HEK293 (cell line): ENCODE data around the gene LRRC8D.

Experiments used
- FEZF1 ChIP-seq: fragments of 450-650 bp; formaldehyde crosslinking; IDR thresholded peaks from 2 replicates; pipeline ENCODE4 v1.5.1; 2016; ENCODE audit warnings: missing biosample characterization, missing genetic modification characterization
- MEIS1 ChIP-seq: sonication (generic); formaldehyde crosslinking; IDR thresholded peaks from 2 replicates; pipeline ENCODE4 v1.8.1; 2022; ENCODE audit warnings: missing genetic modification reagents, mild to moderate bottlenecking, borderline replicate concordance
- MYNN ChIP-seq: fragments of 450-650 bp; formaldehyde crosslinking; IDR thresholded peaks from 2 replicates; pipeline ENCODE4 v1.5.1; 2016; ENCODE audit warnings: missing biosample characterization, missing genetic modification characterization, borderline replicate concordance
- SALL2 ChIP-seq: fragments of 450-650 bp; formaldehyde crosslinking; IDR thresholded peaks from 2 replicates; pipeline ENCODE4 v1.5.0; 2017; ENCODE audit warnings: missing biosample characterization, mild to moderate bottlenecking, missing genetic modification characterization, borderline replicate concordance
- WT1 ChIP-seq: fragments of 450-650 bp; formaldehyde crosslinking; IDR thresholded peaks from 2 replicates; pipeline ENCODE4 v1.5.1; 2016; ENCODE audit warnings: missing biosample characterization, missing genetic modification characterization
- ZBTB48 ChIP-seq: fragments of 450-650 bp; formaldehyde crosslinking; IDR thresholded peaks from 2 replicates; pipeline ENCODE4 v1.5.1; 2016; ENCODE audit warnings: missing biosample characterization, missing genetic modification characterization
- ZNF121 ChIP-seq: fragments of 450-650 bp; formaldehyde crosslinking; IDR thresholded peaks from 2 replicates; pipeline ENCODE4 v1.5.1; 2016; ENCODE audit warnings: missing biosample characterization, missing genetic modification characterization
- ZNF311 ChIP-seq: fragments of 450-650 bp; formaldehyde crosslinking; IDR thresholded peaks from 2 replicates; pipeline ENCODE4 v1.5.1; 2017; ENCODE audit warnings: missing biosample characterization, missing genetic modification characterization, borderline replicate concordance
- ZNF600 ChIP-seq: fragments of 450-650 bp; formaldehyde crosslinking; IDR thresholded peaks from 2 replicates; pipeline ENCODE4 v1.5.1; 2016; ENCODE audit warnings: missing biosample characterization, missing genetic modification characterization
- ZNF623 ChIP-seq: fragments of 450-650 bp; formaldehyde crosslinking; IDR thresholded peaks from 2 replicates; pipeline ENCODE4 v1.5.1; 2016; ENCODE audit warnings: missing biosample characterization, missing genetic modification characterization
- ZSCAN23 ChIP-seq: fragments of 450-650 bp; formaldehyde crosslinking; IDR thresholded peaks from 2 replicates; pipeline ENCODE4 v1.5.1; 2016; ENCODE audit warnings: missing biosample characterization, missing genetic modification characterization
- TF ChIP-seq, protein P1 (sequence below): fragments of 450-650 bp; formaldehyde crosslinking; IDR thresholded peaks from 2 replicates; pipeline ENCODE4 v1.5.1; 2016; ENCODE audit warnings: missing biosample characterization, missing genetic modification characterization
- TF ChIP-seq, protein P2 (sequence below): fragments of 450-650 bp; formaldehyde crosslinking; IDR thresholded peaks from 2 replicates; pipeline ENCODE4 v1.5.1; 2016; ENCODE audit warnings: missing biosample characterization, missing genetic modification characterization
- TF ChIP-seq, protein P3 (sequence below): fragments of 450-650 bp; formaldehyde crosslinking; IDR thresholded peaks from 2 replicates; pipeline ENCODE4 v1.5.1; 2017; ENCODE audit warnings: missing biosample characterization, missing genetic modification characterization
- TF ChIP-seq, protein P4 (sequence below): fragments of 450-650 bp; formaldehyde crosslinking; IDR thresholded peaks from 2 replicates; pipeline ENCODE4 v1.5.1; 2016; ENCODE audit warnings: missing biosample characterization, missing genetic modification characterization
- TF ChIP-seq, protein P5 (sequence below): fragments of 450-650 bp; formaldehyde crosslinking; IDR thresholded peaks from 2 replicates; pipeline ENCODE4 v1.5.1; 2016; ENCODE audit warnings: missing biosample characterization, missing genetic modification characterization
- TF ChIP-seq, protein P6 (sequence below): fragments of 450-650 bp; formaldehyde crosslinking; IDR thresholded peaks from 2 replicates; pipeline ENCODE4 v1.5.1; 2016; ENCODE audit warnings: missing biosample characterization, missing genetic modification characterization
- TF ChIP-seq, protein P7 (sequence below): fragments of 450-650 bp; formaldehyde crosslinking; IDR thresholded peaks from 2 replicates; pipeline ENCODE4 v1.5.1; 2016; ENCODE audit warnings: missing biosample characterization, missing genetic modification characterization, borderline replicate concordance
- TF ChIP-seq, protein P8 (sequence below): fragments of 450-650 bp; formaldehyde crosslinking; IDR thresholded peaks from 2 replicates; pipeline ENCODE4 v1.5.1; 2016; ENCODE audit warnings: missing biosample characterization, missing genetic modification characterization, borderline replicate concordance

The LRRC8D gene

DNA sequence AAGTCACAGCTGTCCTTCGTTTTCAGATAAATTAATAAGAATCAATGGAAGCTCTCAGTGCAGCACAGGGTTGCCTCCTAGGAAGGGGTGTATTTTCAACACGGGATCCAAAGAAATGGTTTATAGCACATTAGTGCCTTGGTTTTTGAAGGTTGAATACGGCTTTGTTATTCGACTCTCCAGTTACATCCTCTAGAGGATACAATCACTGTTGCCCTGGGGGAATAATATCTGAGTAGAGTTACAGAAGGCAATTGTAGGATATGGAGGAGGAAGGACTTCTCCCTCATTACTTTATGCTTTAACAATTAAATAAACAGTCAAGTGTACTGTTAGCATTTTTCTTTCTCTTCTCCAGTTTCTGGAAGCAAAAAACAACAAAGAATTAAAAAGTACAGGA is 159.8 kb downstream of the LRRC8D start (continued):
- TF ChIP-seq, protein P1, sequence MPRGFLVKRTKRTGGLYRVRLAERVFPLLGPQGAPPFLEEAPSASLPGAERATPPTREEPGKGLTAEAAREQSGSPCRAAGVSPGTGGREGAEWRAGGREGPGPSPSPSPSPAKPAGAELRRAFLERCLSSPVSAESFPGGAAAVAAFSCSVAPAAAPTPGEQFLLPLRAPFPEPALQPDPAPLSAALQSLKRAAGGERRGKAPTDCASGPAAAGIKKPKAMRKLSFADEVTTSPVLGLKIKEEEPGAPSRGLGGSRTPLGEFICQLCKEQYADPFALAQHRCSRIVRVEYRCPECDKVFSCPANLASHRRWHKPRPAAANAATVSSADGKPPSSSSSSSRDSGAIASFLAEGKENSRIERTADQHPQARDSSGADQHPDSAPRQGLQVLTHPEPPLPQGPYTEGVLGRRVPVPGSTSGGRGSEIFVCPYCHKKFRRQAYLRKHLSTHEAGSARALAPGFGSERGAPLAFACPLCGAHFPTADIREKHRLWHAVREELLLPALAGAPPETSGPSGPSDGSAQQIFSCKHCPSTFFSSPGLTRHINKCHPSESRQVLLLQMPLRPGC (tag by site-specific recombination), result no peak
- TF ChIP-seq, protein P2, sequence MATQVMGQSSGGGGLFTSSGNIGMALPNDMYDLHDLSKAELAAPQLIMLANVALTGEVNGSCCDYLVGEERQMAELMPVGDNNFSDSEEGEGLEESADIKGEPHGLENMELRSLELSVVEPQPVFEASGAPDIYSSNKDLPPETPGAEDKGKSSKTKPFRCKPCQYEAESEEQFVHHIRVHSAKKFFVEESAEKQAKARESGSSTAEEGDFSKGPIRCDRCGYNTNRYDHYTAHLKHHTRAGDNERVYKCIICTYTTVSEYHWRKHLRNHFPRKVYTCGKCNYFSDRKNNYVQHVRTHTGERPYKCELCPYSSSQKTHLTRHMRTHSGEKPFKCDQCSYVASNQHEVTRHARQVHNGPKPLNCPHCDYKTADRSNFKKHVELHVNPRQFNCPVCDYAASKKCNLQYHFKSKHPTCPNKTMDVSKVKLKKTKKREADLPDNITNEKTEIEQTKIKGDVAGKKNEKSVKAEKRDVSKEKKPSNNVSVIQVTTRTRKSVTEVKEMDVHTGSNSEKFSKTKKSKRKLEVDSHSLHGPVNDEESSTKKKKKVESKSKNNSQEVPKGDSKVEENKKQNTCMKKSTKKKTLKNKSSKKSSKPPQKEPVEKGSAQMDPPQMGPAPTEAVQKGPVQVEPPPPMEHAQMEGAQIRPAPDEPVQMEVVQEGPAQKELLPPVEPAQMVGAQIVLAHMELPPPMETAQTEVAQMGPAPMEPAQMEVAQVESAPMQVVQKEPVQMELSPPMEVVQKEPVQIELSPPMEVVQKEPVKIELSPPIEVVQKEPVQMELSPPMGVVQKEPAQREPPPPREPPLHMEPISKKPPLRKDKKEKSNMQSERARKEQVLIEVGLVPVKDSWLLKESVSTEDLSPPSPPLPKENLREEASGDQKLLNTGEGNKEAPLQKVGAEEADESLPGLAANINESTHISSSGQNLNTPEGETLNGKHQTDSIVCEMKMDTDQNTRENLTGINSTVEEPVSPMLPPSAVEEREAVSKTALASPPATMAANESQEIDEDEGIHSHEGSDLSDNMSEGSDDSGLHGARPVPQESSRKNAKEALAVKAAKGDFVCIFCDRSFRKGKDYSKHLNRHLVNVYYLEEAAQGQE (tag by site-specific recombination), result no peak
- TF ChIP-seq WT1 (peak; percentile 67), ZNF600 (tag by site-specific recombination) (peak; percentile 40; the same call in 1 of the 2 replicates), SALL2 (tag by site-specific recombination) (no peak), ZSCAN23 (tag by site-specific recombination) (no peak), ZBTB48 (tag by site-specific recombination) (no peak), FEZF1 (tag by site-specific recombination) (no peak), ZNF121 (no peak), ZNF311 (tag by site-specific recombination) (no peak), MEIS1 (CRISPR knock-in tag) (no peak), ZNF623 (tag by site-specific recombination) (no peak), MYNN (no peak)
- TF ChIP-seq, protein P3, sequence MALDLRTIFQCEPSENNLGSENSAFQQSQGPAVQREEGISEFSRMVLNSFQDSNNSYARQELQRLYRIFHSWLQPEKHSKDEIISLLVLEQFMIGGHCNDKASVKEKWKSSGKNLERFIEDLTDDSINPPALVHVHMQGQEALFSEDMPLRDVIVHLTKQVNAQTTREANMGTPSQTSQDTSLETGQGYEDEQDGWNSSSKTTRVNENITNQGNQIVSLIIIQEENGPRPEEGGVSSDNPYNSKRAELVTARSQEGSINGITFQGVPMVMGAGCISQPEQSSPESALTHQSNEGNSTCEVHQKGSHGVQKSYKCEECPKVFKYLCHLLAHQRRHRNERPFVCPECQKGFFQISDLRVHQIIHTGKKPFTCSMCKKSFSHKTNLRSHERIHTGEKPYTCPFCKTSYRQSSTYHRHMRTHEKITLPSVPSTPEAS, result no peak
- TF ChIP-seq, protein P4, sequence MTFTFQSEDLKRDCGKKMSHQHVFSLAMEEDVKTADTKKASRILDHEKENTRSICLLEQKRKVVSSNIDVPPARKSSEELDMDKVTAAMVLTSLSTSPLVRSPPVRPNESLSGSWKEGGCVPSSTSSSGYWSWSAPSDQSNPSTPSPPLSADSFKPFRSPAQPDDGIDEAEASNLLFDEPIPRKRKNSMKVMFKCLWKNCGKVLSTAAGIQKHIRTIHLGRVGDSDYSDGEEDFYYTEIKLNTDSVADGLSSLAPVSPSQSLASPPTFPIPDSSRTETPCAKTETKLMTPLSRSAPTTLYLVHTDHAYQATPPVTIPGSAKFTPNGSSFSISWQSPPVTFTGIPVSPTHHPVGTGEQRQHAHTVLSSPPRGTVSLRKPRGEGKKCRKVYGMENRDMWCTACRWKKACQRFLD (tag by site-specific recombination), result no peak
- TF ChIP-seq, protein P5, sequence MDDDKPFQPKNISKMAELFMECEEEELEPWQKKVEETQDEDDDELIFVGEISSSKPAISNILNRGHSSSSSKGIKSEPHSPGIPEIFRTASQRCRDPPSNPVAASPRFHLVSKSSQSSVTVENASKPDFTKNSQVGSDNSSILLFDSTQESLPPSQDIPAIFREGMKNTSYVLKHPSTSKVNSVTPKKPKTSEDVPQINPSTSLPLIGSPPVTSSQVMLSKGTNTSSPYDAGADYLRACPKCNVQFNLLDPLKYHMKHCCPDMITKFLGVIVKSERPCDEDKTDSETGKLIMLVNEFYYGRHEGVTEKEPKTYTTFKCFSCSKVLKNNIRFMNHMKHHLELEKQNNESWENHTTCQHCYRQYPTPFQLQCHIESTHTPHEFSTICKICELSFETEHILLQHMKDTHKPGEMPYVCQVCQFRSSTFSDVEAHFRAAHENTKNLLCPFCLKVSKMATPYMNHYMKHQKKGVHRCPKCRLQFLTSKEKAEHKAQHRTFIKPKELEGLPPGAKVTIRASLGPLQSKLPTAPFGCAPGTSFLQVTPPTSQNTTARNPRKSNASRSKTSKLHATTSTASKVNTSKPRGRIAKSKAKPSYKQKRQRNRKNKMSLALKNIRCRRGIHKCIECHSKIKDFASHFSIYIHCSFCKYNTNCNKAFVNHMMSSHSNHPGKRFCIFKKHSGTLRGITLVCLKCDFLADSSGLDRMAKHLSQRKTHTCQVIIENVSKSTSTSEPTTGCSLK (tag by site-specific recombination), result no peak
- TF ChIP-seq, protein P6, sequence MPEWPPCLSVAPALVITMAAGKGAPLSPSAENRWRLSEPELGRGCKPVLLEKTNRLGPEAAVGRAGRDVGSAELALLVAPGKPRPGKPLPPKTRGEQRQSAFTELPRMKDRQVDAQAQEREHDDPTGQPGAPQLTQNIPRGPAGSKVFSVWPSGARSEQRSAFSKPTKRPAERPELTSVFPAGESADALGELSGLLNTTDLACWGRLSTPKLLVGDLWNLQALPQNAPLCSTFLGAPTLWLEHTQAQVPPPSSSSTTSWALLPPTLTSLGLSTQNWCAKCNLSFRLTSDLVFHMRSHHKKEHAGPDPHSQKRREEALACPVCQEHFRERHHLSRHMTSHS (tag by site-specific recombination), result no peak
- TF ChIP-seq, protein P7, sequence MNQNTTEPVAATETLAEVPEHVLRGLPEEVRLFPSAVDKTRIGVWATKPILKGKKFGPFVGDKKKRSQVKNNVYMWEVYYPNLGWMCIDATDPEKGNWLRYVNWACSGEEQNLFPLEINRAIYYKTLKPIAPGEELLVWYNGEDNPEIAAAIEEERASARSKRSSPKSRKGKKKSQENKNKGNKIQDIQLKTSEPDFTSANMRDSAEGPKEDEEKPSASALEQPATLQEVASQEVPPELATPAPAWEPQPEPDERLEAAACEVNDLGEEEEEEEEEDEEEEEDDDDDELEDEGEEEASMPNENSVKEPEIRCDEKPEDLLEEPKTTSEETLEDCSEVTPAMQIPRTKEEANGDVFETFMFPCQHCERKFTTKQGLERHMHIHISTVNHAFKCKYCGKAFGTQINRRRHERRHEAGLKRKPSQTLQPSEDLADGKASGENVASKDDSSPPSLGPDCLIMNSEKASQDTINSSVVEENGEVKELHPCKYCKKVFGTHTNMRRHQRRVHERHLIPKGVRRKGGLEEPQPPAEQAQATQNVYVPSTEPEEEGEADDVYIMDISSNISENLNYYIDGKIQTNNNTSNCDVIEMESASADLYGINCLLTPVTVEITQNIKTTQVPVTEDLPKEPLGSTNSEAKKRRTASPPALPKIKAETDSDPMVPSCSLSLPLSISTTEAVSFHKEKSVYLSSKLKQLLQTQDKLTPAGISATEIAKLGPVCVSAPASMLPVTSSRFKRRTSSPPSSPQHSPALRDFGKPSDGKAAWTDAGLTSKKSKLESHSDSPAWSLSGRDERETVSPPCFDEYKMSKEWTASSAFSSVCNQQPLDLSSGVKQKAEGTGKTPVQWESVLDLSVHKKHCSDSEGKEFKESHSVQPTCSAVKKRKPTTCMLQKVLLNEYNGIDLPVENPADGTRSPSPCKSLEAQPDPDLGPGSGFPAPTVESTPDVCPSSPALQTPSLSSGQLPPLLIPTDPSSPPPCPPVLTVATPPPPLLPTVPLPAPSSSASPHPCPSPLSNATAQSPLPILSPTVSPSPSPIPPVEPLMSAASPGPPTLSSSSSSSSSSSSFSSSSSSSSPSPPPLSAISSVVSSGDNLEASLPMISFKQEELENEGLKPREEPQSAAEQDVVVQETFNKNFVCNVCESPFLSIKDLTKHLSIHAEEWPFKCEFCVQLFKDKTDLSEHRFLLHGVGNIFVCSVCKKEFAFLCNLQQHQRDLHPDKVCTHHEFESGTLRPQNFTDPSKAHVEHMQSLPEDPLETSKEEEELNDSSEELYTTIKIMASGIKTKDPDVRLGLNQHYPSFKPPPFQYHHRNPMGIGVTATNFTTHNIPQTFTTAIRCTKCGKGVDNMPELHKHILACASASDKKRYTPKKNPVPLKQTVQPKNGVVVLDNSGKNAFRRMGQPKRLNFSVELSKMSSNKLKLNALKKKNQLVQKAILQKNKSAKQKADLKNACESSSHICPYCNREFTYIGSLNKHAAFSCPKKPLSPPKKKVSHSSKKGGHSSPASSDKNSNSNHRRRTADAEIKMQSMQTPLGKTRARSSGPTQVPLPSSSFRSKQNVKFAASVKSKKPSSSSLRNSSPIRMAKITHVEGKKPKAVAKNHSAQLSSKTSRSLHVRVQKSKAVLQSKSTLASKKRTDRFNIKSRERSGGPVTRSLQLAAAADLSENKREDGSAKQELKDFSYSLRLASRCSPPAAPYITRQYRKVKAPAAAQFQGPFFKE (tag by site-specific recombination), result no peak
- TF ChIP-seq, protein P8, sequence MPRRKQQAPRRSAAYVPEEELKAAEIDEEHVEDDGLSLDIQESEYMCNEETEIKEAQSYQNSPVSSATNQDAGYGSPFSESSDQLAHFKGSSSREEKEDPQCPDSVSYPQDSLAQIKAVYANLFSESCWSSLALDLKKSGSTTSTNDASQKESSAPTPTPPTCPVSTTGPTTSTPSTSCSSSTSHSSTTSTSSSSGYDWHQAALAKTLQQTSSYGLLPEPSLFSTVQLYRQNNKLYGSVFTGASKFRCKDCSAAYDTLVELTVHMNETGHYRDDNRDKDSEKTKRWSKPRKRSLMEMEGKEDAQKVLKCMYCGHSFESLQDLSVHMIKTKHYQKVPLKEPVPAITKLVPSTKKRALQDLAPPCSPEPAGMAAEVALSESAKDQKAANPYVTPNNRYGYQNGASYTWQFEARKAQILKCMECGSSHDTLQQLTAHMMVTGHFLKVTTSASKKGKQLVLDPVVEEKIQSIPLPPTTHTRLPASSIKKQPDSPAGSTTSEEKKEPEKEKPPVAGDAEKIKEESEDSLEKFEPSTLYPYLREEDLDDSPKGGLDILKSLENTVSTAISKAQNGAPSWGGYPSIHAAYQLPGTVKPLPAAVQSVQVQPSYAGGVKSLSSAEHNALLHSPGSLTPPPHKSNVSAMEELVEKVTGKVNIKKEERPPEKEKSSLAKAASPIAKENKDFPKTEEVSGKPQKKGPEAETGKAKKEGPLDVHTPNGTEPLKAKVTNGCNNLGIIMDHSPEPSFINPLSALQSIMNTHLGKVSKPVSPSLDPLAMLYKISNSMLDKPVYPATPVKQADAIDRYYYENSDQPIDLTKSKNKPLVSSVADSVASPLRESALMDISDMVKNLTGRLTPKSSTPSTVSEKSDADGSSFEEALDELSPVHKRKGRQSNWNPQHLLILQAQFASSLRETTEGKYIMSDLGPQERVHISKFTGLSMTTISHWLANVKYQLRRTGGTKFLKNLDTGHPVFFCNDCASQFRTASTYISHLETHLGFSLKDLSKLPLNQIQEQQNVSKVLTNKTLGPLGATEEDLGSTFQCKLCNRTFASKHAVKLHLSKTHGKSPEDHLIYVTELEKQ (tag by site-specific recombination), result 0 out of 2 replicates have a peak, but pooled peaks have one; percentile 22
